ENCODE results near the gene CCDC88A.

GRCh38 chr2:55419679-55420438 is at the start of gene CCDC88A:
- TF ChIP-seq, protein P1, sequence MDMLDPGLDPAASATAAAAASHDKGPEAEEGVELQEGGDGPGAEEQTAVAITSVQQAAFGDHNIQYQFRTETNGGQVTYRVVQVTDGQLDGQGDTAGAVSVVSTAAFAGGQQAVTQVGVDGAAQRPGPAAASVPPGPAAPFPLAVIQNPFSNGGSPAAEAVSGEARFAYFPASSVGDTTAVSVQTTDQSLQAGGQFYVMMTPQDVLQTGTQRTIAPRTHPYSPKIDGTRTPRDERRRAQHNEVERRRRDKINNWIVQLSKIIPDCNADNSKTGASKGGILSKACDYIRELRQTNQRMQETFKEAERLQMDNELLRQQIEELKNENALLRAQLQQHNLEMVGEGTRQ (IDR thresholded peaks at IDR 0.05), result no peak
- TF ChIP-seq, protein P2, sequence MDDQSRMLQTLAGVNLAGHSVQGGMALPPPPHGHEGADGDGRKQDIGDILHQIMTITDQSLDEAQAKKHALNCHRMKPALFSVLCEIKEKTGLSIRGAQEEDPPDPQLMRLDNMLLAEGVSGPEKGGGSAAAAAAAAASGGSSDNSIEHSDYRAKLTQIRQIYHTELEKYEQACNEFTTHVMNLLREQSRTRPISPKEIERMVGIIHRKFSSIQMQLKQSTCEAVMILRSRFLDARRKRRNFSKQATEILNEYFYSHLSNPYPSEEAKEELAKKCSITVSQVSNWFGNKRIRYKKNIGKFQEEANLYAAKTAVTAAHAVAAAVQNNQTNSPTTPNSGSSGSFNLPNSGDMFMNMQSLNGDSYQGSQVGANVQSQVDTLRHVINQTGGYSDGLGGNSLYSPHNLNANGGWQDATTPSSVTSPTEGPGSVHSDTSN (IDR thresholded peaks at IDR 0.05), result peak; percentile 98
- TF ChIP-seq, protein P3, sequence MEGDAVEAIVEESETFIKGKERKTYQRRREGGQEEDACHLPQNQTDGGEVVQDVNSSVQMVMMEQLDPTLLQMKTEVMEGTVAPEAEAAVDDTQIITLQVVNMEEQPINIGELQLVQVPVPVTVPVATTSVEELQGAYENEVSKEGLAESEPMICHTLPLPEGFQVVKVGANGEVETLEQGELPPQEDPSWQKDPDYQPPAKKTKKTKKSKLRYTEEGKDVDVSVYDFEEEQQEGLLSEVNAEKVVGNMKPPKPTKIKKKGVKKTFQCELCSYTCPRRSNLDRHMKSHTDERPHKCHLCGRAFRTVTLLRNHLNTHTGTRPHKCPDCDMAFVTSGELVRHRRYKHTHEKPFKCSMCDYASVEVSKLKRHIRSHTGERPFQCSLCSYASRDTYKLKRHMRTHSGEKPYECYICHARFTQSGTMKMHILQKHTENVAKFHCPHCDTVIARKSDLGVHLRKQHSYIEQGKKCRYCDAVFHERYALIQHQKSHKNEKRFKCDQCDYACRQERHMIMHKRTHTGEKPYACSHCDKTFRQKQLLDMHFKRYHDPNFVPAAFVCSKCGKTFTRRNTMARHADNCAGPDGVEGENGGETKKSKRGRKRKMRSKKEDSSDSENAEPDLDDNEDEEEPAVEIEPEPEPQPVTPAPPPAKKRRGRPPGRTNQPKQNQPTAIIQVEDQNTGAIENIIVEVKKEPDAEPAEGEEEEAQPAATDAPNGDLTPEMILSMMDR (IDR thresholded peaks at IDR 0.05), result no peak; the same call in 2 of the 3 replicates
- peak; percentile 94 for TF ChIP-seq POLR2A (IDR thresholded peaks at IDR 0.05; ENCODE audit: low read length)
- no peak for TF ChIP-seq TP53 (CRISPR knock-in tag; IDR thresholded peaks at IDR 0.05)
- TF ChIP-seq, protein P4, sequence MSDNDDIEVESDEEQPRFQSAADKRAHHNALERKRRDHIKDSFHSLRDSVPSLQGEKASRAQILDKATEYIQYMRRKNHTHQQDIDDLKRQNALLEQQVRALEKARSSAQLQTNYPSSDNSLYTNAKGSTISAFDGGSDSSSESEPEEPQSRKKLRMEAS (IDR thresholded peaks at IDR 0.05), result peak; percentile 92
- TF ChIP-seq HOXB5 (CRISPR knock-in tag; IDR thresholded peaks at IDR 0.05), result peak; percentile 90
- peak; percentile 84 for TF ChIP-seq CHD2 (IDR thresholded peaks at IDR 0.05; ENCODE audit: low read length, partially characterized antibody)
- TF ChIP-seq KDM1A (IDR thresholded peaks at IDR 0.05; ENCODE audit: low read depth), result no peak
- peak; percentile 46 for TF ChIP-seq SMC3 (IDR thresholded peaks at IDR 0.05)
- TF ChIP-seq CEBPB (IDR thresholded peaks at IDR 0.05), result no peak
- TF ChIP-seq JUN (IDR thresholded peaks at IDR 0.05), result peak; percentile 58 to 98; a peak in 4 of 5 replicates
- TF ChIP-seq, protein P5, sequence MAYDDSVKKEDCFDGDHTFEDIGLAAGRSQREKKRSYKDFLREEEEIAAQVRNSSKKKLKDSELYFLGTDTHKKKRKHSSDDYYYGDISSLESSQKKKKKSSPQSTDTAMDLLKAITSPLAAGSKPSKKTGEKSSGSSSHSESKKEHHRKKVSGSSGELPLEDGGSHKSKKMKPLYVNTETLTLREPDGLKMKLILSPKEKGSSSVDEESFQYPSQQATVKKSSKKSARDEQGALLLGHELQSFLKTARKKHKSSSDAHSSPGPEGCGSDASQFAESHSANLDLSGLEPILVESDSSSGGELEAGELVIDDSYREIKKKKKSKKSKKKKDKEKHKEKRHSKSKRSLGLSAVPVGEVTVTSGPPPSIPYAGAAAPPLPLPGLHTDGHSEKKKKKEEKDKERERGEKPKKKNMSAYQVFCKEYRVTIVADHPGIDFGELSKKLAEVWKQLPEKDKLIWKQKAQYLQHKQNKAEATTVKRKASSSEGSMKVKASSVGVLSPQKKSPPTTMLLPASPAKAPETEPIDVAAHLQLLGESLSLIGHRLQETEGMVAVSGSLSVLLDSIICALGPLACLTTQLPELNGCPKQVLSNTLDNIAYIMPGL (CRISPR knock-in tag; IDR thresholded peaks at IDR 0.05; ENCODE audit: borderline replicate concordance), result peak; percentile 72; the same call in 1 of the 2 replicates
- TF ChIP-seq PHF8 (IDR thresholded peaks at IDR 0.05; ENCODE audit: borderline replicate concordance, low read depth), result peak; percentile 90; the same call in 1 of the 2 replicates
